HepG2 (cell line): ENCODE data around the gene PGS1. TPM values are rescaled to one million over a fixed set of nuclear protein-coding genes. Genes with fewer than 3 reads are reported as not detected.

Source experiments
- ARID5B ChIP-seq: IDR thresholded peaks from 2 replicates; pipeline ENCODE4 v1.4.0; 2020; ENCODE audit warnings: mild to moderate bottlenecking, missing genetic modification reagents
- ASH2L ChIP-seq: fragments of 300-600, 200-600 bp; sonication (generic); IDR thresholded peaks from 2 replicates; pipeline ENCODE4 v1.7.0; 2017; ENCODE audit warnings: low read depth, mild to moderate bottlenecking, moderate library complexity, mixed read lengths, low read length; ENCODE audit not compliant: insufficient read length
- CBX1 ChIP-seq: IDR thresholded peaks from one replicate; pipeline ENCODE4 v1.6.1; 2016; ENCODE audit warnings: antibody characterized with exemption, low read depth
- CEBPB ChIP-seq: IDR thresholded peaks from 2 replicates; pipeline ENCODE4 v1.6.1; 2011; ENCODE audit warnings: low read depth, low read length, improper control_type of control experiment, borderline replicate concordance
- DNMT1 ChIP-seq: sonication (generic); formaldehyde crosslinking; IDR thresholded peaks from 2 replicates; pipeline ENCODE4 v1.5.1; 2020; ENCODE audit warnings: mild to moderate bottlenecking, missing genetic modification reagents
- EED ChIP-seq: sonication (generic); formaldehyde crosslinking; IDR thresholded peaks from 2 replicates; pipeline ENCODE4 v1.5.0; 2020; ENCODE audit warnings: mild to moderate bottlenecking, missing genetic modification reagents
- GATA4 ChIP-seq: sonication (generic); IDR thresholded peaks from 2 replicates; pipeline ENCODE4 v1.6.1; 2016; ENCODE audit warnings: antibody characterized with exemption, low read depth, borderline replicate concordance
- MAX ChIP-seq: IDR thresholded peaks from 2 replicates; pipeline ENCODE4 v1.6.1; 2012; ENCODE audit warnings: inconsistent platforms
- PLRG1 ChIP-seq: fragments of 450-650 bp; conservative IDR thresholded peaks from 2 replicates; pipeline ENCODE4 v1.6.1; 2016
- RARG ChIP-seq: sonication (generic); formaldehyde crosslinking; IDR thresholded peaks from 2 replicates; pipeline ENCODE4 v1.4.0; 2020; ENCODE audit warnings: low read depth, mild to moderate bottlenecking, missing genetic modification reagents
- TEAD2 ChIP-seq: sonication (generic); formaldehyde crosslinking; IDR thresholded peaks from 2 replicates; pipeline ENCODE4 v1.9.0; 2021; ENCODE audit warnings: missing genetic modification reagents
- WIZ ChIP-seq: sonication (generic); formaldehyde crosslinking; IDR thresholded peaks from 2 replicates; pipeline ENCODE4 v1.5.1; 2020; ENCODE audit warnings: mild to moderate bottlenecking, missing genetic modification reagents
- YEATS4 ChIP-seq: sonication (generic); formaldehyde crosslinking; IDR thresholded peaks from 2 replicates; pipeline ENCODE4 v1.4.0; 2020; ENCODE audit warnings: missing genetic modification reagents, borderline replicate concordance
- ZMYM2 ChIP-seq: sonication (generic); formaldehyde crosslinking; IDR thresholded peaks from 2 replicates; pipeline ENCODE4 v1.8.0; 2022; ENCODE audit warnings: mild to moderate bottlenecking, missing genetic modification reagents
- ZNF12 ChIP-seq: sonication (generic); formaldehyde crosslinking; IDR thresholded peaks from 2 replicates; pipeline ENCODE4 v1.5.0; 2020; ENCODE audit warnings: missing genetic modification reagents
- ZNF280B ChIP-seq: sonication (generic); formaldehyde crosslinking; IDR thresholded peaks from 2 replicates; pipeline ENCODE4 v1.5.0; 2020; ENCODE audit warnings: missing genetic modification reagents, mild to moderate bottlenecking, borderline replicate concordance
- ZNF468 ChIP-seq: sonication (generic); formaldehyde crosslinking; IDR thresholded peaks from 2 replicates; pipeline ENCODE4 v1.8.0; 2022; ENCODE audit warnings: mild to moderate bottlenecking, moderate library complexity, missing genetic modification reagents
- ZNF790 ChIP-seq: sonication (generic); formaldehyde crosslinking; IDR thresholded peaks from 2 replicates; pipeline ENCODE4 v1.8.0; 2022; ENCODE audit warnings: missing genetic modification reagents, mild to moderate bottlenecking, borderline replicate concordance
- polyA plus RNA-seq, 8 experiments: library from polyadenylated mRNA; depleted of rRNA in 3 of 8; stranded (reverse) in 7 of 8; unstranded in 1 of 8; fragments of >200 nt; fragmentation: Illumina TruSeq in 4 of 8; extraction: Trizol in 4 of 8; gene quantifications; 2 replicates each; pipeline versions ENCODE4 v1.2.1 to v1.2.3, GENCODE V29; 2011 to 2016; ENCODE audit warnings: low read depth in 4 of 8, missing spikeins in 1 of 8, mixed read lengths in 1 of 8; ENCODE audit not compliant: insufficient read depth in 1 of 8
- total RNA-seq, 5 experiments: library from RNA; depleted of rRNA; stranded (reverse); fragments of >200 nt; fragmentation: Illumina TruSeq; extraction: Trizol; gene quantifications; 2 replicates each; pipeline ENCODE4 v1.2.3, GENCODE V29; 2016; ENCODE audit warnings: low read depth in 1 of 5
- TF ChIP-seq, protein P1 (sequence below): sonication (generic); IDR thresholded peaks from 2 replicates; pipeline ENCODE4 v1.6.1; 2016; ENCODE audit warnings: low read depth, borderline replicate concordance
- TF ChIP-seq, protein P2 (sequence below): sonication (generic); formaldehyde crosslinking; IDR thresholded peaks from 2 replicates; pipeline ENCODE4 v1.5.0; 2020; ENCODE audit warnings: mild to moderate bottlenecking, missing genetic modification reagents

Gene PGS1
- total and polyA plus RNA-seq, 2 of the 13 experiments (the other 11 are each of a cell fraction or from before 2014, with no cell fraction given): 25.9 to 31.5 TPM

- peak; percentile 42; the same call in 1 of the 2 replicates for TF ChIP-seq ZNF280B
- peak; percentile 87 for TF ChIP-seq MAX
- TF ChIP-seq ARID5B (CRISPR knock-in tag): peak; percentile 79
- TF ChIP-seq TEAD2: no peak
- TF ChIP-seq YEATS4: peak; percentile 87
- peak; percentile 99 for TF ChIP-seq EED (CRISPR knock-in tag)
- TF ChIP-seq RARG: 0 out of 2 replicates have a peak, but pooled peaks have one; percentile 25
- TF ChIP-seq WIZ (CRISPR knock-in tag): peak; percentile 49; the same call in 1 of the 2 replicates
- TF ChIP-seq GATA4: peak; percentile 70
- TF ChIP-seq DNMT1 (CRISPR knock-in tag): peak; percentile 57
- TF ChIP-seq, protein P1, sequence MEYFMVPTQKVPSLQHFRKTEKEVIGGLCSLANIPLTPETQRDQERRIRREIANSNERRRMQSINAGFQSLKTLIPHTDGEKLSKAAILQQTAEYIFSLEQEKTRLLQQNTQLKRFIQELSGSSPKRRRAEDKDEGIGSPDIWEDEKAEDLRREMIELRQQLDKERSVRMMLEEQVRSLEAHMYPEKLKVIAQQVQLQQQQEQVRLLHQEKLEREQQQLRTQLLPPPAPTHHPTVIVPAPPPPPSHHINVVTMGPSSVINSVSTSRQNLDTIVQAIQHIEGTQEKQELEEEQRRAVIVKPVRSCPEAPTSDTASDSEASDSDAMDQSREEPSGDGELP: peak; percentile 36; the same call in 1 of the 2 replicates
- TF ChIP-seq ZNF12: peak; percentile 63; the same call in 1 of the 2 replicates
- TF ChIP-seq, protein P2, sequence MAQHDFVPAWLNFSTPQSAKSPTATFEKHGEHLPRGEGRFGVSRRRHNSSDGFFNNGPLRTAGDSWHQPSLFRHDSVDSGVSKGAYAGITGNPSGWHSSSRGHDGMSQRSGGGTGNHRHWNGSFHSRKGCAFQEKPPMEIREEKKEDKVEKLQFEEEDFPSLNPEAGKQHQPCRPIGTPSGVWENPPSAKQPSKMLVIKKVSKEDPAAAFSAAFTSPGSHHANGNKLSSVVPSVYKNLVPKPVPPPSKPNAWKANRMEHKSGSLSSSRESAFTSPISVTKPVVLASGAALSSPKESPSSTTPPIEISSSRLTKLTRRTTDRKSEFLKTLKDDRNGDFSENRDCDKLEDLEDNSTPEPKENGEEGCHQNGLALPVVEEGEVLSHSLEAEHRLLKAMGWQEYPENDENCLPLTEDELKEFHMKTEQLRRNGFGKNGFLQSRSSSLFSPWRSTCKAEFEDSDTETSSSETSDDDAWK: no peak
- peak; percentile 97 for TF ChIP-seq ZNF468 (CRISPR knock-in tag)
- no peak for TF ChIP-seq CEBPB
- TF ChIP-seq CBX1: peak; percentile 92
- peak; percentile 93 for TF ChIP-seq ASH2L
- TF ChIP-seq ZMYM2 (CRISPR knock-in tag): 0 out of 2 replicates have a peak, but pooled peaks have one; percentile 67
- no peak for TF ChIP-seq PLRG1
- TF ChIP-seq ZNF790 (CRISPR knock-in tag): peak; percentile 89
These were observed at the start of gene PGS1 (continued) for GRCh38 chr17:78378225-78379130.
